Neural progenitor cell (in vitro differentiated cells): ENCODE data around the gene SLFN12L. TPM values are rescaled to one million over a fixed set of nuclear protein-coding genes. Genes with fewer than 3 reads are reported as not detected.

Experiments used
- DNase-seq: peaks from one replicate; pipeline ENCODE4 v3.0.0-alpha.2; 2016; ENCODE audit warnings: low spot score
- H2AFZ ChIP-seq: fragments of 200-600 bp; sonication (generic); replicated peaks from 2 replicates; pipeline ENCODE4 v1.6.1; 2016; ENCODE audit warnings: antibody characterized with exemption
- H3F3A ChIP-seq: fragments of 200-600 bp; sonication (generic); 2 replicates; pipeline ENCODE4 v1.6.1; 2016; ENCODE audit warnings: antibody characterized with exemption, low read depth
- H3K27ac ChIP-seq: fragments of 200-600 bp; sonication (generic); 2 replicates; pipeline ENCODE4 v1.5.1; 2016; ENCODE audit warnings: mild to moderate bottlenecking
- H3K27me3 ChIP-seq: fragments of 200-600 bp; sonication (generic); 2 replicates; pipeline ENCODE4 v1.6.1; 2016; ENCODE audit warnings: mild to moderate bottlenecking, moderate library complexity
- H3K36me3 ChIP-seq: fragments of 200-600 bp; sonication (generic); 2 replicates; pipeline ENCODE4 v1.5.1; 2016
- H3K4me1 ChIP-seq: fragments of 200-600 bp; sonication (generic); 2 replicates; pipeline ENCODE4 v1.6.1; 2016; ENCODE audit warnings: mixed run types
- H3K4me2 ChIP-seq: fragments of 200-600 bp; sonication (generic); 2 replicates; pipeline ENCODE4 v1.6.1; 2016
- H3K4me3 ChIP-seq: fragments of 200-600 bp; sonication (generic); 2 replicates; pipeline ENCODE4 v1.5.1; 2016
- H3K79me2 ChIP-seq: fragments of 200-600 bp; sonication (generic); 2 replicates; pipeline ENCODE4 v1.6.1; 2016; ENCODE audit warnings: low read depth
- H3K9ac ChIP-seq: fragments of 200-600 bp; sonication (generic); 2 replicates; pipeline ENCODE4 v1.6.1; 2016
- H3K9me3 ChIP-seq: fragments of 200-600 bp; sonication (generic); 2 replicates; pipeline ENCODE4 v1.5.1; 2016; ENCODE audit warnings: low read depth
- H4K20me1 ChIP-seq: fragments of 200-600 bp; sonication (generic); 2 replicates; pipeline ENCODE4 v1.6.1; 2016; ENCODE audit warnings: low read depth
- H3K27ac Mint-ChIP-seq: 3 replicates; pipeline ENCODE4 v1.8.0; 2021; ENCODE audit warnings: mixed read lengths
- H3K27me3 Mint-ChIP-seq: 2 replicates; pipeline ENCODE4 v1.8.0; 2022; ENCODE audit warnings: low read depth, mild to moderate bottlenecking, inconsistent platforms, moderate library complexity, mixed read lengths; ENCODE audit not compliant: insufficient read depth
- H3K36me3 Mint-ChIP-seq: 3 replicates; pipeline ENCODE4 v1.8.0; 2021; ENCODE audit warnings: mixed read lengths
- H3K4me1 Mint-ChIP-seq: 3 replicates; pipeline ENCODE4 v1.8.0; 2021; ENCODE audit warnings: mixed read lengths
- H3K4me3 Mint-ChIP-seq: 3 replicates; pipeline ENCODE4 v1.8.0; 2021; ENCODE audit warnings: mild to moderate bottlenecking, moderate library complexity, mixed read lengths
- H3K9me3 Mint-ChIP-seq: 3 replicates; pipeline ENCODE4 v1.8.0; 2020; ENCODE audit warnings: mixed read lengths
- CTCF ChIP-seq: fragments of 200-600 bp; sonication (generic); IDR thresholded peaks from 2 replicates; pipeline ENCODE4 v1.5.1; 2017; ENCODE audit warnings: antibody characterized with exemption, mild to moderate bottlenecking
- EZH2 ChIP-seq: fragments of 200-600 bp; sonication (generic); IDR thresholded peaks from 2 replicates; pipeline ENCODE4 v1.6.1; 2017; ENCODE audit warnings: antibody characterized with exemption, mild to moderate bottlenecking, moderate library complexity
- EZH2phosphoT487 ChIP-seq: fragments of 200-600 bp; sonication (generic); IDR thresholded peaks from 2 replicates; pipeline ENCODE4 v1.6.1; 2017; ENCODE audit warnings: antibody characterized with exemption
- total RNA-seq: library from RNA; depleted of rRNA; stranded (reverse); fragments of >200 nt; gene quantifications from 2 replicates; pipeline ENCODE4 v1.2.3, GENCODE V29; 2015; ENCODE audit warnings: low replicate concordance

The SLFN12L gene
- total RNA-seq, 1 donor from 2014 or later, result not detected

- TF ChIP-seq EZH2 (no peak), CTCF (no peak), EZH2phosphoT487 (no peak)
- peaks cover 3% of the 10 kb centered on the region for H3K9me3 Mint-ChIP-seq
- Histone ChIP-seq H3F3A (no peaks in the 10 kb centered on the region), H3K9ac (no peak overlapping the region), H4K20me1 (no peaks in the 10 kb centered on the region), H2AFZ (no peak overlapping the region), H3K36me3 (no peaks in the 10 kb centered on the region), H3K27ac (no peak overlapping the region), H3K9me3 (no peaks in the 10 kb centered on the region), H3K4me1 (no peaks in the 10 kb centered on the region), H3K27me3 (peaks cover 92% of the 10 kb centered on the region), H3K4me3 (no peak overlapping the region), H3K79me2 (no peaks in the 10 kb centered on the region), H3K4me2 (no peak overlapping the region)
- H3K27me3 Mint-ChIP-seq, result peaks cover 23% of the 10 kb centered on the region
- H3K27ac Mint-ChIP-seq, result no peak overlapping the region
- H3K36me3 Mint-ChIP-seq, result no peaks in the 10 kb centered on the region
- H3K4me3 Mint-ChIP-seq, result no peak overlapping the region
- H3K4me1 Mint-ChIP-seq, result no peaks in the 10 kb centered on the region
- no peak for DNase-seq
These were observed 58.2 kb downstream of the SLFN12L start for GRCh38 chr17:35479271-35479670.

DNA sequence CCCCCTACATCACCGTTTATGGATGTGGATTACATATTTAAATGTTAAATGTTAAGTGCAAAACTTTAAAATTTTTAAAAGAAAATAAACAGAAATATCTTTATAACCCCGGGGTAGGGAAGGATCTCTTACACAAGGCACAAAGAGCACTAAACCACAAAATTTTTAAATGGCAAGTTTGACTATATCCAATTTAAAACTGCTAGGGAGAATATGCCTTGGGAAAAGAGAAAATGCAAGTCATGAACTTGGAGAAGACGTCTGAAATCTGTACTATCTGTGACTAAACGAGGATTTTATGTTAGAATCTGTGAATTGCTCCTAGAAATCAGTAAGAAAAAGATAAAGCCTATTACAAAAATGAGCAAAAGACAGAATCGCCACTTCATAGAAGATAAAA is 60.2 kb downstream of the SLFN12L start:
- Mint-ChIP-seq H3K4me1 (no peaks in the 10 kb centered on the region), H3K4me3 (no peak overlapping the region), H3K36me3 (no peaks in the 10 kb centered on the region), H3K9me3 (no peaks in the 10 kb centered on the region), H3K27me3 (peaks cover 23% of the 10 kb centered on the region), H3K27ac (no peak overlapping the region)
- H2AFZ ChIP-seq, result no peak overlapping the region
- H3K36me3 ChIP-seq, result no peaks in the 10 kb centered on the region
- H4K20me1 ChIP-seq, result no peaks in the 10 kb centered on the region
- no peak overlapping the region for H3K27ac ChIP-seq
- DNase-seq, result no peak
- no peak overlapping the region for H3K4me3 ChIP-seq
- no peaks in the 10 kb centered on the region for H3K9me3 ChIP-seq
- no peaks in the 10 kb centered on the region for H3K79me2 ChIP-seq
- TF ChIP-seq EZH2, result no peak
- no peak for TF ChIP-seq CTCF
- TF ChIP-seq EZH2phosphoT487, result no peak
- H3K9ac ChIP-seq, result no peak overlapping the region
- H3K4me1 ChIP-seq, result no peaks in the 10 kb centered on the region
- no peak overlapping the region for H3K4me2 ChIP-seq
- H3F3A ChIP-seq, result no peaks in the 10 kb centered on the region
- peaks cover 78% of the 10 kb centered on the region for H3K27me3 ChIP-seq

DNA sequence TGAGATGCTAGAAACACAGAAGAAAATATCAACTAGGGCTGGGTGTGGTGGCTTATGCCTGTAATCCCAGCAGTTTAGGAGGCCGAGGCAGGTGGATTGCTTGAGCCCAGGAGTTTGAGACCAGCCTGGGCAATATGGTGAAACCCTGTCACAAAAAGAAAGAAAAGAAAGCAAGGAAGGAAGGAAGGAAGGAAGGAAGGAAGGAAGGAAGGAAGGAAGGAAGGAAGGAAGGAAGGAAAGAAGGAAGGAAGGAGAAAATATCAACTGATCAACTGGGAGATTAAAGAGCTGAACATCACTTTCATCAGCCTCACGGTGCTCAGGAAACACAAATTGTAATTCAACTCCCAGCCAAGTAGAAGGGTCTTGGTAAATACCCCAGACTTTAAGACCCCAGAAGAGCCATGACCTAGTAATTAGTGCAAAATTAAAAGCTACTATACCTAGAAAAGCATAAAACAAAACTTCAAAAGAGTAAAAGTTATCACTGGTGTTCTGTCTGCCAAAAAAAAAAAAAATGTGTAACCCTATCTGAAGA is 61.1 kb downstream of the SLFN12L start:
- no peaks in the 10 kb centered on the region for H3K36me3 Mint-ChIP-seq
- DNase-seq, result no peak
- peaks cover 21% of the 10 kb centered on the region for H3K27me3 Mint-ChIP-seq
- Histone ChIP-seq H3F3A (no peaks in the 10 kb centered on the region), H2AFZ (no peak overlapping the region), H3K4me2 (no peak overlapping the region), H3K4me1 (no peaks in the 10 kb centered on the region), H3K79me2 (no peaks in the 10 kb centered on the region), H3K27me3 (peaks cover 80% of the 10 kb centered on the region), H3K36me3 (no peaks in the 10 kb centered on the region), H3K27ac (no peak overlapping the region), H3K9me3 (no peaks in the 10 kb centered on the region), H3K9ac (no peak overlapping the region), H4K20me1 (no peaks in the 10 kb centered on the region), H3K4me3 (no peak overlapping the region)
- H3K4me1 Mint-ChIP-seq, result no peaks in the 10 kb centered on the region
- TF ChIP-seq CTCF (no peak), EZH2phosphoT487 (no peak), EZH2 (no peak)
- no peak overlapping the region for H3K27ac Mint-ChIP-seq
- no peak overlapping the region for H3K4me3 Mint-ChIP-seq
- H3K9me3 Mint-ChIP-seq, result peaks cover 2% of the 10 kb centered on the region
